ENCODE measurements around the gene SLC44A1.

The SLC44A1 gene

DNA sequence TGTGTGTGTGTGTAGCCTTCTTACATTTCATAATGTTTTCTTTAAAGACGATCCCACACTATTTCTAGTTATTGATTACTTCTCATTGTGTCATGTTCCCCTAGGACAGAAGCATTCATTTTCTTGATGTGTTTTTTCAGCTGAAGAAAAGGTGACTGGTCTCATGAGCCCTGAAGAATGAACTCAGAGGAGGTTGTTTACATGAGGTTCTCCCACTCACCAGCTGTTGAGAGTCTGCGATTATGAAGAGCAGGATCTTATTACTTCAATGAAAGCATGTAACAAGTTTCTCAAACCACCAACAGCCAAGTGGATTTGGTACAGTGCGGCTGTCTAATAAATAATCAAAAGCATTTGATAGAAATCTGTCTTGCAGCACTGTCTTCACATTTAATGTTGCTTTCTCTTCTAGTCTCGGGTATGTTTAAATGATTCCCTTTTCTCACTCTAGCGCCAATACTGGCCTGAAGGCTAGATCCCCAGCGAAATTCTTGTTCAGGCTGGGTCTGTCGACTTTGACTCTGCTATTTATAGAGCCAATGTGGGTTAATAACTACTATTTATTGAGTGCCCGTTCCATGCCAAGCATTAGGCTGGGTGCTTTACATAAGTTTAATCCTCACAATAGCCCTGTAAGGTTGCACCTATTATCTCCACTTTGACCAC is 193.8 kb downstream of the SLC44A1 start:
- DNase-seq, result no peak

DNA sequence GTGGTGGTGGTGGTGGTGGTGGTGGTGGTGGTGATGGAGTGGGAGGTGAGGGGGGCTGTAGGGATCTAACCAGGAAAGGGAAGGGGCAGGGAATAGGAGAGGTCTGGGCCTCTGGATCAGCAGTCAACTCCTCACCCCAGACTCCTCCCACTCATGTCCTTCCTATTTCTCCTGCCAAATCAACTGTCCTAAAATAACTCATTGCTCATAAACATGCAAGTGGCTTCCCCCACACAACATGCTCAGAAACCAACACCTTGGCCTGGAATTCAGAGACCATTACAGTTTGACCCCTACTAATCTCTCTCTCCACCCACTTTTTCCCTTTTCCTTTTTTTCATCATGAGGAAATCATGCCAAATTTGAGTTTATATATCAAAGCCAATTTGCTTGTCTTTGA is 195.0 kb downstream of the SLC44A1 start:
- DNase-seq, result no peak

DNA sequence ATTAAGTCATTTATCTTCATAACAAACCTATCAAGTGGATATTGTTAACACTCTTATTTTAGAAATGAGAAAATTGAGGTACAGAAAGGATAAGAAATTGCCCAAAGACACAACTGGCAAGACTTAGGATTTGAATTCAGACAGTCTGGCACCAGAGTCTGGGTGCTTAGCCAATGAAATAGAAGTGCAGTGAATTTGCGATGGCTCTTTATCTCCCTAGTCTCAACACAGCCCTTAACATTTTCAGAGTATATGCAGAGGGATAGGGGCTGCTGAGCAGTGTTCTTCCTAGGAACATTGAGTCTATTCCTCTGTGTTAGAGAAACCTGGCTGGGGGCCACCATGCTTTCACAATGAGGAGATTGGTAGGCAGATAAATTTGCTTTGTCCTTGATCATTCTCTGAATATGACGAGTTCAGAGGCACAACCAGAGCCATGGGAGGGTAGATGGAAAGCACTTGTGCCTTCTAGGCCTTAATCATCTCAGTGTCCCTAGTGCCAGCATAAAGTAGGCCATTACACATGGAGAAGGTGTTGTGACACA is 197.2 kb downstream of the SLC44A1 start:
- DNase-seq, result no peak

DNA sequence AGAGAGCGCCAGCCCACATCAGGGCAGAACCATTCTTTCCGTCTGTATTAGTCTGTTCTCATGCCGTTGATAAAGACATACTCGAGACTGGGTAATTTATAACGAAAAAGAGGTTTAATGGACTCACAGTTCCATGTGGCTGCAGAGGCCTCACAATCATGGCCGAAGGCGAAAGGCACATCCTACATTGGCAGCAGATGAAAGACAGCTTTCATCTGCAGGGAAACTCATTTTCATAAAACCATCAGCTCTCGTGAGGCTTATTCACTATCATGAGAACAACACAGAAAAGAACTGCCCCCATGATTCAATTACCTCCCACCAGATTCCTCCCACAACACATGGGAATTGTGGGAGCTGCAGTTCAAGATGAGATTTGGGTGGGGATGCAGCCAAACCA is 198.7 kb downstream of the SLC44A1 start:
- no peak for DNase-seq

DNA sequence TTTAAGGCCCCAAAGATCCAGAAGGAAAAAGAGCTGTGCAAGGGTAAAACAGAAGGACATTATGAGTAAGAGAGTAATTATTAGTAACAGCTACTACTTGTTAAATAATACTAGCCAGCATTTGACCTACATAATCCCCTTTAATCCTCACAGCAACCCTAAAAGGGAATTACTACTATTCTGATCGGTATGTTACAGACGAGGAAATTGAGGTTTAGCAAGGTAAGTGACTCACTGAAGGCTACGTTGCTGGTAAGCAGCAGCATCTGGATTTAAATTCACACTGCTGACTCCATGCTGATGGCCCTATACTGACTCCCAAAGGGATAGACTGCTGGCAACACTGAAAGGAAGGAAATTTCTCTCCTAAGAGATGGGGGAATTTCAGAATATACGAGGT is 199.7 kb downstream of the SLC44A1 start:
- DNase-seq, result no peak

DNA sequence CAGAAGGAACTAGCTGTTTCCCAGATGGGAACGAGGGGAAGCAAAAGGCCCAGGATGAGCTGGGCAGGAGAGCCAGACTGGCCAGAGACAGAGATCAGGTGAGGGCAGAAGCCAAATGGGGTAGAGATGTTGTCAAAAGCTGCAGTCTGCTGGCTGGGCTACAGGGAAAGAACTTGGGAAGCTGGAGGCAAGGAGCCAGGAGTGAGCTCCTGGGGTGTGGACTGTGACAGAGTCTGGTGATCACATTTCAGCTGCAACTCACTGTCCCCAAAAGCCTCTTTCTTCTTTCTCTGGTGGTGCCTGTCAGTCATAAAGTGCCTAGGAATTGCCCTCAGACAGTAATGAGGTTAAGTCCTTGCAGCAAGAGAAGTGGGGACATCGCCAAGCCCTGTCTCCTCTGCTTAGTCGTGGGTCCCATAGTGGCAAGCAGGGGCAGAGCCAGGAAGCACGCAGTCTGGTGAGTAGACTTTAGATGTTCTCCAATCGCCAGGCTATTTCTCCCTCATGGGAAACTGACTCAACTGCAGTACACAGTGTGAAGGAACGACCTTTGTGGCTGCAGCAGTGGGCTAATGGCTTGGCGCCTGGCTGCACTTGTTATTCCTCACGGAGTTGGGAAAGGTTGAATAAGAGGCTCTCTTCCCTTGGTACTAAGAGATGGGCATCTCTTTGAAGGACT is 200.9 kb downstream of the SLC44A1 start:
- no peak for DNase-seq

DNA sequence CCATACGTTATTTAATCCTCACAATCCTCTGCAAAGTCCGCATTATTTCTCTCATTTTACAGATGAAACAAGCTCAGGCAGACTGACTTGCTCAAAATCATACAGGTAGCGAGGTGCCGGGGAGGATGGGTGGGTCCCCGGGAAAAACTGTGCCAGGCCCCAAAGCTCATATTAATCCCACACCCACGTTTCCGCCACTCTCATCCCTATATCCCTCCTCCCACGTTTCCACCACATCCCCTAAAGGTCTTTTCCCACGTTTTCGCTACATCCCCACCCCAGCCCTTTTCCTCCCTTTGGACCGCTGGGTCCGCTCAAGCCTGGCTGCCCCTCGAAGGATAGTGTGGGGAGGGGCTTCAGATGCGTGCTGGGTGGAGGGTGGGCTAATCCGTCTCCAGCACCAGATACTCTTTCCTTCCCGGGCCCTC is 202.9 kb downstream of the SLC44A1 start:
- DNase-seq, result no peak

DNA sequence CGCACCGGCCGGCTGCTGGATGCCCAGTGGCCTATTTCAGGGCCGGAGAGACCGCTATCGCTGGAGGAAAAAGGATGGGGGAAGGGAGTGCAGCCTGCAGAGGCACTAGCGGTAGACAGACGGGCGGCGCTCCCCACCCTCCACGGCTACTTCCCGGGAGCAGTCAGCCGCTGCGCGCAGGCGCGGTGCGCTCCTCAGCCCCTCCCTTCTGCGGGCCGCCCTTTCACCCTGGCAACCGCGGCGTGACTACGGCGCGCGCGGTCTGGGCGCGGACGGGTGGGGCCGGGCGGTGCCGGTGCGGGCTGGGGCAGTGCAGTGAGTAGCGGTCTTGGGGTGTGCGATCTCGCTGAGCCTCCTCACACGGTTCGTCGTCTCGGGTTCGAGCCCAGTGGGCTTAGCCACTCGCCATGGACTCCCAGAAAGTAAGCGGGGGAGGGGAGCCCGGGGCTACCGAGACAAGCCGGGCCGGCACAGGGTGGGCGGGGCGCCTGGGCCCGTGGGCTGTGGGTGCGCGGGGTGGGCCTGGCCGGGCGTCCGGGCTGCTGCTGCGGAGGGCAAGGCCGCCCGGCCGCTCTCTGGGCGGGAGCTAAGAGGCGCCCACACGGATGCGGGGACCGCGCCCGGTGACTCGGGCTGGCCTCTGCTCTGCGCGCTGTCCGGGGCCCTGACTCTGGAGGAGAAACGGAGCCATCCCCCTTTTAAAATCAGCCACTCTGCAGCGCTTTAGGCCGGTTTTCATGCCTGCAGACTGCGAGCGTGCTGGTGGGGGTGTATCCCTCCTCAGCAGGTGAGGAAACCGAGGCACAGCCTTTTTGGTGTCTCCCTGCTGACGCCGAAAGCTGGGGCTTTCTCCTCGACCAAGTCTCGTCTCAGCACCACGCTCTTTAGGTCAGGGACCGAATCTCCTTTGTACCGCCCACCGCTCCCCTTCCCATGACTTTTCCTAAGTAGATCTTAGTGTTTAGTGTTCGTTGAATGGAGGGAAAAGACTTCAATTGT is 203.7 kb downstream of the SLC44A1 start, which contains the start of gene FSD1L:
Gene FSD1L, plus strand, starts transcription at position 221 of the 999 bp plus-strand sequence. Its CDS starts 187 bp downstream, at position 408.
- peak; percentile 82 for DNase-seq

DNA sequence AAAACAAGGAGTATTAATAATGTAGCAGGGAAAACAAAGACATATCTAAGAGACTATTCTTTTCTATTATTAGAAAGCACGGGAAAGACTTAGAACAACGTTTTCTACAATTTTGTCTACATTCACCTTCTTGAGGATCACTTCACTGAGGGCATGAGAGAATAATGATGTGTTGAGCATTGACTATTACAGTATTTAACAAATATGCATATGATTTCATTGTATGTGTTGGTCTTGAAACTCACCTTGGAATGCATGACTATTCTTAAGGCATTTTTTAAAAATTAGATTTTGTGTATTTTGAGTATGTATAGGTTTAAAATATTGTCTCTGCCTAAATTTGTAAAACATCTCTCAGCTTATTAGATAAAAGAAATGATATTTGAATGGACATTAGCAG is 204.6 kb downstream of the SLC44A1 start:
- DNase-seq, result no peak

DNA sequence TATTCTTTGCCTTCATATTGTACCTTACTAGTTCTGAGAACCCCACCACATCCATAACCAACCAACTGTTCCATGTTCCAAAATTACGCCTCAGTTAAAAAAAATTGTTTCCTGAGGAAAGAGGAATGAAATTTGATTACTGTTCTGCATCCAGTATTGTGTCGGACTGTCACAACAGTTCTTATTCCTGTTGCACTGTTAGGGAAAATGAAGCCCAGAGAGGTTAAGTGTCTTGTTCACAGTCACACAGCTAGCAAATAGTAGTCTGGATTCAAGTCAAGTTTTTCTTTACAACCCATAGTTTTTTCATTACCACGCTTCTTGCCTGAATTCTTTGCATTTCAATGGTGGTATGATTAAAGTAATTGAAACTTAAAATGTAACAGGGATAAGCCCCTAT is 207.7 kb downstream of the SLC44A1 start:
- DNase-seq, result no peak

DNA sequence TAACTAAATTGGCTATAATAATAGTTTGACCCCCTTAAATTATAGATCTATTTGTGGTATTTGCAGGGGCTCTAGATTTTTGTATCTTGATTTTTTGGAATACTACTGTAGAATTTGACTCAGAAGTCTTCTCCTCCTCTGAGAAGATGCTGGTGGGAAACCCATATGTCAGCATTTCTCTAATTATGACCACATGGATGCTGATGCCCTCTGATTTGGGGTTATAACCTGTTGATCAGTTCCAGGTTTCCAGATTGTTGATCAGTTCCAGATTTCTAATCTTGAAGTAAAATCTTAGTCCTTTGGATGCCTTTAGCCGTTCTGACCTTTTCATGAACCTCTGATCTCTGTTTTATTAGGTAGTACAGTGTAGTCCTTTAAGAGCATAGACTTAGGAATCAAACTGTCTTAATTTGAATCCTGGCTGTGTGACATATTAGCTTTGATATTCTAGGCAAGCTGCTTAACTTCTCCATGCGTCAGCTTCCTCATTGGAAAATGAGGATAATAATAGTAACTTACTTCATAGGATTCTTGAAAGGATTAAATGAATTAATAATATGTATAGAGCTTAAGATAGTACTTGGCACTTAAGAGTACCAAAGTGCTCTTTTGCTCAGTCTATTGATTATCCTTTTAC is 211.5 kb downstream of the SLC44A1 start:
- no peak for DNase-seq

DNA sequence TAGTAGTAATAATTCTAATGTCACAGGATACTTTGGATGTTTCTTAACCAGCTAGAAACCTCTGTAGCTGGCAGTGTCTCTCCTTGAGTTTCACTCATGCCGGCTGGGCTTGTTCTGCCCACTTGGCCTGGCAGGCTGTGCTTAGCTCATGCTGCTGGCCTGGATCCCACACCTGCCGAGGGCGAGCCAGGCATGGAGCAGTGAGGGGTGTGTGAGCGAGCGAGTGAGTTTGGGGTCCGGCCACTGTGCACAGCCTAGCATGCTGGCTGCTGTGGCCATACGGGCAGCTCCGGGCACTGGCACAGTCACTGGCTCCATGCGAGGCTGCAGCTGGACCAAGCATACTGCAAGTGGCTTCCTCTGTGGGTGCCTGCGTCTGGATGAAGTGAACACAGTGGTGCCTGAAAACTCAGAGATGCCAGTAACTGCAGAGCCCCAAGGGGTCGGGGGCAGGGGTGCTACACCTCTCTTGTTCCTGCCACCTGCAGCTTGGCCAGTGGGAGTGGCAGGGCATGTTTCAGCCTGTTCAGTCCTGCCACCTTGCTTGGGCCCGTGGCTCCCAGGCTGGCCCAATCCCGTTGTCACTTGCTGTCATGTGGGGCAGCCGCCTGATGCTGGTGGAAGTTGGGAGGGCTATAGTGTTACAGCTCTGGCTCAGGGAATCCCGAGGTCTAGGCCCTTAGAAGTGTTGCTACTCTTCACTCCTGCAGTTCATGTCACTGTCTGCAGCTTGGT is 213.3 kb downstream of the SLC44A1 start:
- DNase-seq, result no peak

DNA sequence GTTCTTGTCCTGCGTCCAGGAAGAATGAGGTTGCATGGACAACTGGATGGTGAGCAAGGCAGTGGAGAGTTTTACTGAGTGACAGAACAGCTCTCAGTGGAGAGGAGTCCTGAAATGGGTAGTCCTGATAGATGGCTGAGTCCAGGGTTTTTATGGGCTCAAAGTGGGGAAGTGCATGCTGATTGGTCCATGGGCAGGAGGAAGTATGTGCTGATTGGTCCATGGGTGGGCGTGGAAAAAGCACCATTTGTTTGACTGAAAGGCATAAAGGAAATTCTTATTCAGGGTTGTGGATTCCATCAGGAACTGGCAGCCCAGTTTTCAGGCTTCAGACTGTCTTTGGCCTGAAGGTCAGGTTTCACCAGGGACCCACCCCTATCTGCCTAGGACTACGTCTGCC is 214.0 kb downstream of the SLC44A1 start:
- no peak for DNase-seq

DNA sequence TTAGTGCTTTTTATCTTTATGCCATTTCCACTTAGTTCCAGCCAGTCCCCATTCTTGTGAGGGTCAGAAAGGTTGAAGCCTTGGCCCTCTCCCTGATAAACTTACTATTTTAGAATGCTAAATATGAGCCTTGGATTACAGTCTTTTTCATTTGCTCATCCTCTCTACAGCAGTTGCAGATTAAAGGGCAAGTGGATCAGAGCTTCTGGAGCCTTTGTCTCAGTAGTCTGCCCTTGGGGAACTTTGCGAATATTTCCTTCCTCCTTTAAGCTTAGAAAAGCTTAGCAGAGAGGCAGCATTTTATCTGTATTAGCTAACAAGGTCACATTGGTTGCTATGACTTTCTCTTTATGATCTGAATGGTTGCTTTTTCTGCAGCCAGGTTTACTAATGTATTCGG is 214.9 kb downstream of the SLC44A1 start:
- no peak for DNase-seq

DNA sequence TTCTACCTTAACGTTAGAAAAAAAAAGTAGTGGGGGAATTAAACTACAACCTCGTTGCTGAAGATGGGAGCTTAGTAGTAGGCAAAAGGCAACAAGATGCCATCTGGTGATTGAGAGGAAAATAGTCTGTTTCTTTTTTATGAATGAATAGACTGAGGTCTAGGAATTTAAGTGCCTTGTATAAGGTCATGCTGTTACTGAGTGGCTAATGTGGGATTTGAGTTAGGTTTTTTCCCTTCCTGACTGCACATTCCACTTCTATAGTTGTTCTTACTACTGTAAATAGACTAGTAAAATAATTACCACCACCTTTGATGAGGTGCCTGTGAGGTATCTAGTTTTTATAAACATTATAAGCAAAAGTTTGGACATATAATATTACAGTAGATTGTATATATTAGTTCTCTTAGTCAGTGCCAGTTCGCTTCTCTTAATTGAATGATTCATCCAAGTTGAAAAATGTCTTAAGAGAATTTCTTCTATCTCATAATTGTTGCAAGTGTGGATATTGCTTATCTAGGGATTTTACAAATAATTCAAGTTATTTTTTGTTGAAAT is 222.5 kb downstream of the SLC44A1 start:
- DNase-seq, result no peak

DNA sequence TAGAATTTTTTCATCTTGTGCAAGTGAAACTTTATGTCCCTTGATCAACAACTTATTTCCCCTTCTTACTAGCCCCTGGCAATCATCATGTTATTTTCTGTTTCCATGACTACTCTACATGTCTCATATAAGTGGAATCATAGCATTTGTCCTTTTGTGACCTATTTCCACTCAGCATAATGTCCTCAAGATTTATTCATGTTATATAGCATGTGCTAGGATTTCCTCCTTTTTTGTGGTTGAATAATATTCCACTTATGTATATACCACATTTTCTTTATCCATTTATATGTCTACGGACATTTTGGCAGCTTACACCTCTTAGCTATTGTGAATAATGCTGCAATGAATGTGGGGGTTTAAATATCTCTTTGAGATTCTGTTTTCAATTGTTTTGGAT is 224.4 kb downstream of the SLC44A1 start:
- no peak for DNase-seq

DNA sequence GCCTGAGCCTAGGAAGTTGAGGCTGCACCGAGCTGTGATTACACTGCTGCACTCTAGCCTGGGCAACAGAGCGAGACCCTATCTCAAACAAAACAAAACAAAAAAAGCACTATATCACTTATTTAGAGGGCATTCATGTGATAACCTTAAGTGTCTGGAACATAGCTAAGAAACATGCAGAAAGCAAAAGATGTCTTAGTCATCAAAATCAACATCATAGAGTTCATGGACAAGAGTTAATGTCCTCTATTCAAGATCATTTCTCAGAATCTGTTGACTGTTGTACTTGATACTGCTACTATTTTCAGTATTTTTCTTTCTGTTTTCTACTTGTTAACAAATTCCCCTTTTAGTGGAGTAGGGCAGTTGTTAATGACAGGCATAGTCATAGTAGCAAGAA is 228.8 kb downstream of the SLC44A1 start:
- no peak for DNase-seq

DNA sequence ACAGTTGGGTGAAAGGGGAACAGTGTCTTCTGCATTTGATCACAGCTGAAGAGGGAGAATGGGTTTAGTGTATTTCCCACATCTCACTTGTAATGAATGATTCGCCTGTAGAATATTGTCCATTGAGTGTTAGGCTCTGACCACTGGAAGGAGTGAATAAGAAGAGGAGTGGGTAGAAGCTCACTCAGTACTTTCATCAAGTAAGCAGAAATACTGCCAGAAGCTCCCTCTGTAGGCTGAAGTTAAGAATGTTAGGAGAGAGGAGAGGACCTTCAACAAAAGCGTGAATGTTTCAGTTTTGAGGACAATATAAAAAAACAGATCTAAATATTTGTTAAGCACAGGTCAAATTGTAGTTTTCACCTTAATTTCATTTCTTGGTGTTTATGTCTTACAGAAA is 230.9 kb downstream of the SLC44A1 start:
- peak; percentile 31 for DNase-seq

DNA sequence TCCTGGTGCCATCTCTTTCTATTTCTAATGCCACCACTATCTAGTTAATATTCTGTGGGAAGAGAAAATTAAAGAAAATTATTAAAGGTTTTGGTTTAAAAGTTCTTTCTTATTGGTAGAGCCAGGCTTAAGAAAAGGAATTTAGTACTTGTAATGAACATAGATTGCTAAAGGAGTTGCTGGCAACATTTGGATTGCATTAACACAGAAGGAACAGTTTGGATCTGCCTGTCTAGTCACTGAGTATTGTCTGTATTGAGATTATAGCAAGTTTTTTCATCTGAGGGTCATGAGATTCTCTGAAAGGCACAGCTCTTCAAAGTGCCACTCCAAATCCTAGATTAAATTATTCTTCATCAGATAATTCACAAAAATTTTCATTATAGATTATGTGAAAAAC is 235.4 kb downstream of the SLC44A1 start:
- no peak for DNase-seq

DNA sequence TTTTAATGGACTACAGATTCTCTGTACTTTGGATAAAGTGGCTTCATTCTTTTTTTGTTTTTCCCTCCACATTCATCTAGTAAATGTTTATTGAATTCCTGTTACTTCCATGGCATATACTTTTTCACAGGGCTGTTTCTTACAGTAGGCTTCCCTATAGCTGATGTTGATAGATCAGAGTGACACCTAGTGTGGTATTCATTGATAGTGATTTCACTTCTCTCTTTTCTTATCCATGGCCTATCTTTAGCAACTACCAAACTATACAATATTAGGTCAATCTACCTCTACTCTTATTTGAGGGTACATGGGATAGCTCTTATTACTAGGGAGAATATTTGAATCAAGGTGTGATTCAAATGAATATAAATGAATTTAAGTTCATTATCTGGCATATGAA is 239.2 kb downstream of the SLC44A1 start:
- DNase-seq, result no peak

DNA sequence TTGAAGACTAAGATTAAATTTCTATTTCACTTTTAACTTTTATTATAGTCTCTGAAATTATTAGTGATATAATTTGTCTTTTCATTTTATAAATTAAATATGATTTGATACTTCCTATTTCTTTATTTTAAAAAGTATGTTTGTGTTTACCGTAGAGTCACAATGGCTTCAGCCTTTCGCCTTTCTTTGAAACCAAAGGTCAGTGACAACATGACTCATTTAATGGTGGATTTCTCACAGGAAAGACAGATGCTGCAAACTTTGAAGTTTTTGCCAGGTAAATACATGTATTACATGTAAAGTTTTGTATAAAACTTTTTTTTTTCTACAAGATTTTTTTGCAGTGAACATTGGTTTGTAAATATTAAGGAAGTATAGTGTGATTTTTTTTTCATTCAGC is 239.8 kb downstream of the SLC44A1 start:
- DNase-seq, result no peak

DNA sequence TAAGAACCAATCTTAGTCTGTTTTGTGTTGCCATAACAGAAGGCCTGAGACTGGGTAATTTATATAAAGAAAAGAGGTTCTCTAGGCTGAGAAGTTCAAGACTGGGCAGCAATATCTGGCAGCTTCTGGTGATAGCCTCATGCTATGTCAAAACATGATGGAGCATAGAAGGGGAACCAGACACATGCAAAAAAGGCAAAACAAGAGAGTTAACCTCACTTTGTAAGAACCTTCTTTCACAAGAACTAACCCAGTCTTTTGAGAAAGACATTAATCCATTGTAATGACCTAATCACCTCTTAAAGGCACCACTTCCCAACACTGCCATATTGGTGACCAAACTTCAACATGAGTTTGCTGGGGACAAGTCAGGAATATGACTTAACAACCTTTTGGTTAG is 240.7 kb downstream of the SLC44A1 start:
- no peak for DNase-seq

Data from amniotic stem cell (primary cell).